ENCODE data around the gene CDS1. TPM values are rescaled to one million over a fixed set of nuclear protein-coding genes. Genes with fewer than 3 reads are reported as not detected.

The CDS1 gene
- total RNA-seq, 2 experiments from 2014 or later = 0.26 to 0.33 TPM

DNA sequence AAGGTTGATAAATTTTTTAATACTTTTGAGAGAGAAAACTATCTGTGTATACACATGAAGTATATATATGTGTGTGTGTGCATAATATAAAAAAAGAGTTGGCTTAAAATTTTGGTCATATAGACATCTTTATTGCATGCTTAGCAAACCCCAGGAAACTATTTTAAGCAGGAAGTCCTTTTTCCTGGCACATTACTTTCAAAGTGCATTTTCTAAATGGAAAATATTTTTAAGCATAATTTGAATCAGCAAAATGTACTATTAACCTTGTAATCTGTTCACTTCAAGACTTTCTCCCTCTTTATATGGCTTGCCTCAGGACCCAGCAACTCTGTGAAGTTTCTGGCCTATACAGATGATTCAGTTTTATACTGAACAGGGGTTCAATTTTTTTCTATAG is 106.3 kb downstream of the CDS1 start:
- no peak for DNase-seq
- H3K4me3 Mint-ChIP-seq = no peak overlapping the region

DNA sequence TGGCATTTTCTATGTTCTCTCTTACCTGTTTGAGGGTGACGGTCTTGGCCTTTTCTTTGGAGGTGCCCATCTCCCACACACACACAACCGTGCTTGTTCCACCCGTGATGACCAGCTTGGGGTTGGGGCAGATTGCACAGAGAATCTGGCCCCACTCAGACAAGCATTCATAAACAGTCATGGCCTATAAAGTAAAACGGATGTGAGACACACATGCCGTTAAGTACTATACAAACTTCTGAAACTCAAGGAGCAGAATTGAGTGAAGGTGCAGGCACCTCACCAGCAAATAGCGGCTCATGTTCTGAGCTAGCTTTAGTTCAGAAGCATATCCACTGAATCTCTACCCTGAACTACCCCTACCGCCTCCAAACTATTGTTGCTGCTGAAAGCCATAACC is 107.6 kb downstream of the CDS1 start:
- no peak for DNase-seq
- no peak for ATAC-seq (ENCODE audit: low read depth)
- Mint-ChIP-seq H3K27me3 (peaks cover 11% of the 10 kb centered on the region), H3K4me3 (no peak overlapping the region), H3K36me3 (no peaks in the 10 kb centered on the region), H3K9me3 (no peaks in the 10 kb centered on the region), H3K4me1 (peaks cover 9% of the 10 kb centered on the region), H3K27ac (no peak overlapping the region)
- POLR2A ChIA-PET = no interaction called here

More for the DNA sequence above, 106.3 kb downstream of the CDS1 start:
- Mint-ChIP-seq H3K36me3 (no peaks in the 10 kb centered on the region), H3K27ac (no peak overlapping the region), H3K9me3 (no peaks in the 10 kb centered on the region), H3K27me3 (peaks cover 11% of the 10 kb centered on the region), H3K4me1 (peaks cover 15% of the 10 kb centered on the region)
- POLR2A ChIA-PET = no interaction called here
- ATAC-seq (ENCODE audit: low read depth) = no peak

DNA sequence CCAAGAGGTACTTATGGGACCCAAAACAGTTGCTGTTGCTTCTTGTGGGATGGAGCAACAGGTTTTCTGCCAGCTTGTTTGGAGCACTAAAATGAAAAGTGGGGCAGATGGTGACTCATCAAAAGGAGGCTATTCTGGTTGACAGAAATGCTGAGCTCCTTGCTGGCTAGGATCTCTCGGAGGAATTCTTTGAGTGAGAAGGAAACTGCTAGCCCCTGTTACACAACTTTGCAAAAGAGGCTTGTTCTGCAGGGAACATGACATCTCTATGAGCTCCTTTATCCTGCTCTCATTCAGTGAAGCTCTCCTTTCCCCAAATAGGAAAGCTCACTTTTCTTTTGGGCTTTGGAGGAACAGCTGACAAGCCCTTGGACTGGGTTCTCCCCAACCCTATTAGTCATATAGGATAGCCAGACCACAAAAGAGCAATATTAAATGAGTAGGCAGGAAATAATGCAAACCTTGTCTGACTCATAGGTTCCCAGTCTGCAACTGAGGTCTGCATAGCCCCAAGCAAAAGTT is 108.3 kb downstream of the CDS1 start:
- ATAC-seq (ENCODE audit: low read depth) (peak; percentile 61), DNase-seq (no peak)
- no peaks in the 10 kb centered on the region for H3K36me3 Mint-ChIP-seq
- peaks cover 9% of the 10 kb centered on the region for H3K4me1 Mint-ChIP-seq
- no peaks in the 10 kb centered on the region for H3K9me3 Mint-ChIP-seq
- H3K4me3 Mint-ChIP-seq = no peak overlapping the region
- H3K27me3 Mint-ChIP-seq = peaks cover 11% of the 10 kb centered on the region
- POLR2A ChIA-PET = no interaction called here
- no peak overlapping the region for H3K27ac Mint-ChIP-seq

DNA sequence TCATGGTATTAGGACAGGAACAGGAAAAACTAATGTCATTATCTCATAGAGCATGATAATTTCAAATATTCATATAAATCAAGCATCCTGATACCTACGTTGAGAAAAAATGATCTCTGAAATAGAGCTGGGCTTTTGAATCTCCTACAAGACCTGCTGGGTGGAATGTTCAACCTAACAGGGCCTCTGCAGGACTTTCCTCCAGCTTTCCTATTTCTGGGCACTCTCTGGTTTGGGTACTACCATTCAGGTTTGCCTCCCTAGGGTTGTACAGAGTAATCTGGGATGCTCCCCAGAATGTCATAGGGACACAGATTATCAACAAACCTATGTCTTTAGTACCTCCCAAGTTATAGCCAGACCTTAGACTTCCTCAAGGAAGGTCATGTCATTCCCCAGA is 108.9 kb downstream of the CDS1 start:
- peaks cover 11% of the 10 kb centered on the region for H3K27me3 Mint-ChIP-seq
- H3K27ac Mint-ChIP-seq = no peak overlapping the region
- no peak for ATAC-seq (ENCODE audit: low read depth)
- no peaks in the 10 kb centered on the region for H3K9me3 Mint-ChIP-seq
- H3K4me3 Mint-ChIP-seq = no peak overlapping the region
- H3K36me3 Mint-ChIP-seq = no peaks in the 10 kb centered on the region
- H3K4me1 Mint-ChIP-seq = peaks cover 9% of the 10 kb centered on the region
- POLR2A ChIA-PET = no interaction called here
- DNase-seq = no peak

DNA sequence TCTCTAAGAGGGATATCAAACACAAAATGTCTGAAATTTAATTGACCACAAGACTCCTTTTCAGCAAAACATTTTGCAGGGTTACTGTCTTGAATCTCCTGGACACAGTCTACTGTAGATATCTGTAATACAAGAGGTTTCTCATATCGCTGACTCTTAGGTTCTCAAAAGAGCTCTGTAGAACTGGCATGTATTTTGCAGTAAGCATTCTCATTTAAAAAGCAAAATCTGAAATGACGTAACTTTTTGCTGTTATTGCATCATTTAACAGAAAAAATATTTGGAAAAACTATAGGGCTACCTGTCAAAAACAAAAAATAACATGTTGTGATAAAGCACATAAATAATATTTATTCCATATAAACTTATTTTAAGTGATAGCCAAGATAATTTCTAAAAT is 114.2 kb downstream of the CDS1 start:
- Mint-ChIP-seq H3K4me3 (no peak overlapping the region), H3K27me3 (peaks cover 23% of the 10 kb centered on the region), H3K9me3 (no peaks in the 10 kb centered on the region), H3K27ac (no peak overlapping the region), H3K36me3 (no peaks in the 10 kb centered on the region), H3K4me1 (peaks cover 11% of the 10 kb centered on the region)
- DNase-seq = no peak
- POLR2A ChIA-PET = no interaction called here
- no peak for ATAC-seq (ENCODE audit: low read depth)

DNA sequence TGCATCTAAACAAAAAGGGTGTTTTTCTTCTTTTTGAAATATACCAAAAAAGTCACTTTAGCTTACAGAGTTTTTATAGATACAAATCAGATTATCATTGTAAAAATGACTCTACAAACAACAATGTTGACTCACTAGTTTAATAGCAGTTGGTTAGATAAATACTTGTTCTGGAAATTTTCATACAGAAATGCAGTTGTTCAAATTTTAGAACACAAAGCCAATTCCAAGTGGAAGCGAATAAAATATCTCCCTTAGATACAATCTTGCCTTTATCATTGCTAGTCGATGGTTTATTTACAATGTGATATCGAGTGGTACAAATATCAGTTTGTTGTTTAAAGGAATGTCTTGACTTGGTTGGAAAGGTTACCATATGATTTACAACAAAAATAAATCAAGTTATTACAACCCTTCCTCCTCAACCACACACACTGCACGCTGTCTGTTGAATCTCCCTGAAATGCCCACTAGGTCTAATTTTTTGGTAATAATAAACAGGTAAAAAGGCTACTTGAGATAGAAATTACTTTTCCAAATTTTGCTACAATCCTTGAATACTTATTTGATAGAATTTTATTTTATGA is 114.8 kb downstream of the CDS1 start:
- Mint-ChIP-seq H3K4me1 (peaks cover 11% of the 10 kb centered on the region), H3K27ac (no peak overlapping the region), H3K27me3 (peaks cover 25% of the 10 kb centered on the region), H3K4me3 (no peak overlapping the region), H3K9me3 (no peaks in the 10 kb centered on the region), H3K36me3 (no peaks in the 10 kb centered on the region)
- DNase-seq (no peak), ATAC-seq (ENCODE audit: low read depth) (no peak)
- POLR2A ChIA-PET = no interaction called here

DNA sequence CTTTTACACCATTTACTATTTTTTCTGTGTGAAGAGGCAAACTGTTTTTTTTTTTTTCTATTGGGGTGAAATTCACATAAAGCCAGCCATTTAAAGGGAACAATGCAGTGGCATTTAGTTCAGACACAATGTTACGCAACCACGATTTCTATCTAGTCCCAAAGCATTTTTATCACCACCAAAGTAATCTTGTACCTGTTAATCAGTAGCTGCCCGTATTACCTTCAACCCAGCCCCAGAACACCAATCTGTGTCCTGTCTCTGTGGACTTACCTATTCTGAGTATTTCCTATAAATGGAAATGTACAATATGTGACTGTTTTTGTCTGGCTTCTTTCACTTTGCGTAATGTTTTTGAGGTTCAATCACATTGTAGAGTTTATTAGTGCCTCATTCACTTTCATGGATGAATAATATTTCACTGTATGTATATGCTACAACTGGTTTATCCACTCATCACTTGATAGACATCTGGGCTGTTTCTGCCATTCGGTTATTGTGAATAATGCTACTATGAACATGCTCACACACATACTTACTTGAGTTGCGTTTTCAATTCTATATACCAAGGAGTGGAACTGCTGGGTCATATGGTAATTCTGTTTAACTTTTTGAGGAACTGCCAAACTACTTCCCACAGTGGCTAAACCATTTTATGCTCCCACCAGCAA is 116.2 kb downstream of the CDS1 start:
- Mint-ChIP-seq H3K36me3 (no peaks in the 10 kb centered on the region), H3K27ac (no peak overlapping the region), H3K27me3 (peaks cover 29% of the 10 kb centered on the region), H3K4me3 (no peak overlapping the region), H3K4me1 (peaks cover 11% of the 10 kb centered on the region), H3K9me3 (no peaks in the 10 kb centered on the region)
- DNase-seq (no peak), ATAC-seq (ENCODE audit: low read depth) (no peak)
- POLR2A ChIA-PET = no interaction called here

Other genes starting within 250 kb of the CDS1 start
- not detected for gene NKX6-1, start 83.8 kb upstream of the CDS1 start, total RNA-seq

All from activated naive CD8-positive, alpha-beta T cell treated with anti-CD3 and anti-CD28 coated beads, Interleukin-2, amount 10 ng/mL, durations not matched to agents 7 days and 5 days (primary cell).